Subcutaneous adipose tissue (tissue), 4 donors: ENCODE measurements around the gene C10orf67. TPM values are rescaled to one million over a fixed set of nuclear protein-coding genes. Genes with fewer than 3 reads are reported as not detected.

Source experiments
- total RNA-seq, 4 donors: library from RNA; depleted of rRNA; stranded (reverse); fragments of >200 nt; gene quantifications; one replicate each; pipeline ENCODE4 v1.1.0, GENCODE V29; 2016
- TF ChIP-seq, protein P1 (sequence below): fragments of 450-650 bp; IDR thresholded peaks from one replicate; pipeline ENCODE4 v1.5.1; 2016; ENCODE audit warnings: low read depth, mild to moderate bottlenecking, control low read depth, antibody characterized with exemption, moderate library complexity

C10orf67 gene
- not detected for total RNA-seq

DNA sequence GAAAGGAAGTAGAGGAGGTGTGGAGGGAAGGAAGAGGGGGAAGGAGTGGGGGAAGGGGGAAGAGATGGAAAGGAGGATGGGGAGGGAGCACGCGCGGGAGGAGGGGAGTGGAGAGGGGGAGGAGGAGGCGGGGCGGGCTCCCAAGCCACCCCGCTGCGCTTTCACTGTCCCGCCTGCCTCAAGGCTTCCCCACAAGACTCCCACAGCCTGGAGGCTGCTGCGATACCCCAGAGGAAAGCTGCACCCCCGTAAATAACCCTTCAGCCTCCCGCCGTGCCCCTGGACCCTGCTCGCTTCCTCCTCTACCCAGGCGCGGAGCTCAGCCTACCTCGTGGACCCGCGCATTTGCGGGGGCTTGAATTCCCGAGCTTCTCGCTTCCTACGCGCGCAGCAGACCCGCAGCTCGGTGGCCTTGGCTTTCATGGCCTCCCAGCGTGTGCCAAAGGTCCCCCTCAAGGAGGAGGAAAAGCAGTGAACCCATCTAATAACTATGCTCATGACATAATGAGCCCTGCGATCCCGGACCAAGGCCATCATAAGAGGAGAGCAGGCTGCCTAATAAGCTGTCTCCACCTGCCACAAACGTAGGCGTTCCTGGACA, at the start of gene C10orf67:
Gene C10orf67 (minus strand): TSS at position 557 of the 601 bp plus-strand sequence. CDS start 23 bp downstream, at position 534.
- TF ChIP-seq, protein P1, sequence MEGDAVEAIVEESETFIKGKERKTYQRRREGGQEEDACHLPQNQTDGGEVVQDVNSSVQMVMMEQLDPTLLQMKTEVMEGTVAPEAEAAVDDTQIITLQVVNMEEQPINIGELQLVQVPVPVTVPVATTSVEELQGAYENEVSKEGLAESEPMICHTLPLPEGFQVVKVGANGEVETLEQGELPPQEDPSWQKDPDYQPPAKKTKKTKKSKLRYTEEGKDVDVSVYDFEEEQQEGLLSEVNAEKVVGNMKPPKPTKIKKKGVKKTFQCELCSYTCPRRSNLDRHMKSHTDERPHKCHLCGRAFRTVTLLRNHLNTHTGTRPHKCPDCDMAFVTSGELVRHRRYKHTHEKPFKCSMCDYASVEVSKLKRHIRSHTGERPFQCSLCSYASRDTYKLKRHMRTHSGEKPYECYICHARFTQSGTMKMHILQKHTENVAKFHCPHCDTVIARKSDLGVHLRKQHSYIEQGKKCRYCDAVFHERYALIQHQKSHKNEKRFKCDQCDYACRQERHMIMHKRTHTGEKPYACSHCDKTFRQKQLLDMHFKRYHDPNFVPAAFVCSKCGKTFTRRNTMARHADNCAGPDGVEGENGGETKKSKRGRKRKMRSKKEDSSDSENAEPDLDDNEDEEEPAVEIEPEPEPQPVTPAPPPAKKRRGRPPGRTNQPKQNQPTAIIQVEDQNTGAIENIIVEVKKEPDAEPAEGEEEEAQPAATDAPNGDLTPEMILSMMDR: no peak

DNA sequence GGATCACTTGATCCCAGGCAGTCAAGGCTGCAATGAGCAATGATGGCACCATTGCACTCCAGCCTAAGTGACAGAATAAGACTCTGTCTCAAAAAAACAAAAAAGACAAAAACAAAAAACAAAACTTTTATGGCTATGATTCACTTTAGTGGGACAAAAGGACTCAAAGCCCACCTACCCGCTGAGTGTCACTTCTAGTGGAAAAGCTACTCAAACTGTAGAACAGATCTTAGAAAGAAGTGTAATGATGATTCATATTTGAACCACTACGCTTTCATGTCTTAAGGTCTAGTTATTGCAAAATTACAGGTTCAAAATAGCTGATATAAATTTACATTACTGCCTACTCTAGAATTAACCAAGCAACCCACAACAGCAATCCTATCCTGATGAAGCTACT, 47.2 kb upstream of the C10orf67 start:
- TF ChIP-seq, protein P1: no peak

DNA sequence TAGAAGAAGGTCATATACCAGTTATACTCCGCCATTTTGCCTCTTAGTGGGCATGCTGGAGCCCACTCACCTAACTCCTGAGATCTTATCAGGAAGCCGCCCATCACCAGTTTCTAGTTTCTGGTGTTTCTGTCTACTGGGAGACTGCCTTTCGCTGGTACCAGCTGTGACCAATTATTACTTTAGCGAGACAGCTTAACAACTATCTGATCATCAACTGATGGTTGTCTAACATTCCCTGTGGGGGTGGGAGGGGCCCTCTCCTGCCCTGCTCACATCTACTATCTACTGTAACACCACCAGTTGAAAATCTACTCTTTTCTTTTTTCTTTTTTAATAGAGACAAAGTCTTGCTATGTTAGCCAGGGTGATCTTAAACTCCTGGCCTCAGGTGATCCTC, 46.2 kb upstream of the C10orf67 start:
- TF ChIP-seq, protein P1: no peak

DNA sequence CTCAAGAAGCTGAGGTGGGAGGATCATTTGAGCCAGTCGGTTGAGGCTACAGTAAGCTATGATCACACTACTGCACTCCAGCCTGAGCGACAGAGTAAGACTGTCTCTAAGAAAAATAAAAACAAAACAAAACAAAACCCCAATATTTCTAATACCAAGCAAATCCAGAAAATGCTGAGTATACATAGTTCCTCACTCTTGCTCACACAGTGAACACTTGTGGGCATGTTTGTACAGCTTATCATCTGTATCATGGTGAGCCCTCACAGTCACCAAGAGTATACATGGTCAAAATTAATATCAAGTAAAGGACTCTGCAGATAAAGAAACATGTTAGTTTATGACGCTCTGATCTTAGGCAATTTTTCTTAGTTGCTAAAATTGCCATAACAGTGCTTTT, 41.5 kb upstream of the C10orf67 start:
- TF ChIP-seq, protein P1: no peak

DNA sequence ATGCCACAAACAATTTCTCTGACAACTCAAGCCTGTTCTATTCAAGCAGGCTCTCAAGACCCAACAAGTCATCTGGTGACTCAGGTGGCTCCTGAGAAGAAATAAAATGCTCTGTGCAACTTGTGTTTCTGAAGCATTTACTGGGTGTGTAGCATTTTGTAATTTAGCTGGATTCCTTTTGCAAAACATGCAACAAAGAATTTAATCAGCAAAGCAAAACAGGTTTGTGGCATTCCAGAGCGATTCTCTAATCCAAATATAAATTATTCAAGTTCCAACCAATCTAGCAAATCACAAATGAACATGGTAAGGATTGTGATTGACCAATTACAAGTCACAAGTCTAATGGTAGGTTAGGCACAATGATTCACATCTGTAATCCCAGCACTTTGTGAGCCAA, 39.8 kb upstream of the C10orf67 start:
- TF ChIP-seq, protein P1: no peak

- TF ChIP-seq, protein P1: no peak
Observed at GRCh38 chr10:23383637-23384036, 39.0 kb upstream of the C10orf67 start.

DNA sequence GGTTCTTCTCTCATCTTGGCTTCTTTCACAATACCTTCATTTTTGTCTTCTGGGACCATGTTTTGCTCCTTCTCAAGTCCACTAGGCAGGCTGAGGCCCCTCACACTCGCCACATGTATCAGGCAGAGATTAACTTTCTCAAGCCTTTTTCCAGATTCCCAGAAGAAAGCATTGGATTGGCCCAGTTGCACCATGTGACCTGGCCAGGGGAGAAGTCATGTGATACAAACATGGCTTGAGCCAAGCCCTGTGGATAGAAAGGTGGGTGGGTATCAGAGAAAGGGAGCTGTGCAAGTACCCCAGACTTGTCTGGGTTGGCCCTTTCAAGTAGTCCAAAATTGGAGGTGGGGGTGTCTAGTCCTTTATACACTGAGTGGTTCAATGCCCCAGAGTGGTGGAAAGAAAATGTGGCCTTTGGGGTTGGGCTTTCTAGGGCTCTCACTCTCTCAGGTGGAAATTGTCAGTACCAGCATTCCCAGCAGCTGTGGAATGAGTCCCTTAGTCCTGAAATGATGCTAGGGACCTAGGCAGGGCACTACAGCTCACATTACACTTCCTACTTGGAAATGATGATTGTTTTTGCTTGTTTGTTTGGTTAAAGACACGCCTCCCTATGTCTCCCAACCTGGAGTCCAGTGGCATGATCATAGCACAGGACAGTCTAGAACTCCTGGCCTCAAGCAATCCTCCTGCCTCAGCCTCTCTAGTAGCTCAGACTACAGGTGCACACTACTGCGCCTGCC, 36.9 kb upstream of the C10orf67 start:
- TF ChIP-seq, protein P1: no peak
